GM19099 (cell line): ENCODE measurements around the gene RGCC.

Source experiments
- POLR2A ChIP-seq: IDR thresholded peaks from 3 replicates; pipeline ENCODE4 v1.6.1; 2011; ENCODE audit warnings: low read depth; ENCODE audit not compliant: insufficient read length; ENCODE audit errors: extremely low read depth

Gene RGCC, protein sequence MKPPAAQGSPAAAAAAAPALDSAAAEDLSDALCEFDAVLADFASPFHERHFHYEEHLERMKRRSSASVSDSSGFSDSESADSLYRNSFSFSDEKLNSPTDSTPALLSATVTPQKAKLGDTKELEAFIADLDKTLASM

DNA sequence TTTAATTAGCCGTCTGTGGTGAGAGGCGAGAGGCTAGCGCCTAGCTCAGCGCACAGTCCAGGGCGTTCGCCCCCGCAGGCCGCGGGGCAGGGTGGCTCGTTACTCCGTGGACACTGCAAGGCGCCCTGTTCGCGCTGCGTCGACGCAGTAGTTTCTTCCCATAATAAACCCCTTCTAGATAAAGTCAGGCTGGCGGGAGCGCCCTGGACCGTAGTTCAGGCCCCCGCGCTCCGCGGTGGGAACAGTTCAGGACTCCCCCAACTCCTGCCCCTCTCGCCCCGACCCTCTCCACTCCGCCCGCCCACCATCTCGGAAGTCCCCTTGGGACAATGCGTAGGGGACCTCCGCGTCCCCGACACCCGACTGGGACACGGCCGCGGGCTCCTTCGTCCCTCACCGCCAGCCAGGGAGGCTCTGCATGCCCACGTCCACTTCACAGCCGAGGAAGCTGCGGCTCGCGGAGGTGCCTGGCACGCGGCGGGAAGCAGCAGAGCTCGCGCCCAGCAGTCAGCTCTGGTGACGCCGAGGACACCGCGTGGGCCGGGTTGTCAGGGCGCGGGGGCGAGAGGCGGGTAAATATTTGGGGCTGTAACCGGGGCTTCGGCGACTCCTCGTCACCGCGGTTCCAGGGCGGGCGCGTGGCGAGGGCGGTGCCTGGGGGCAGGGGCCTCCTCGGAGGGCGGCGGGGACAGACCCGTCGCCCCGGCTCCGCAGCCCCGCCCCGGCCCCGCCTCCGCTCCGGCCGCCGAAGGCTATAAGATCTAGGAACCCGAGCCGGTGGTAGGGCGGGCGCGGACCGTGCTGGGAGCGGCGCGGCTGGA, at the start of gene RGCC:
TSS of gene RGCC (plus strand) at position 783 of the 821 bp plus-strand sequence. CDS start 158 bp downstream, outside the sequence.
- TF ChIP-seq POLR2A: peak; percentile 48

DNA sequence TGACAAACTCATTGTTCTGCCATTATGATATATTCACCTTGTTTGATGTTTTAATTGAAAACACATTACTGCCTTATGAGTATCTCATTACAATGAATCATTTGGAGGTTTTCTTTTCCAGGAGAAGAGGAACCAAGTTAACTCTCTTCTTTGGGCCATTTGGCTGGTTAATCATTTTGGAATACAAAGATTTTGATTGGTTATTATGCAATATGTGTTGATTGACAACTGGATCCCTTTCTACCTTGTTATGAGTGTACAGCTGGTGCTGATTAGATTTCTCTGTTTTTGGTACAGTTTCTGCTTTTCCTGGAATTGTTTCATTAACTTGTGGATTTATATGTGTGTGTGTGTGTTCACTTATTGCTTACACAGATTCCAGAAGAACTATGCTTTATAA, 49.2 kb upstream of the RGCC start:
- no peak for TF ChIP-seq POLR2A

DNA sequence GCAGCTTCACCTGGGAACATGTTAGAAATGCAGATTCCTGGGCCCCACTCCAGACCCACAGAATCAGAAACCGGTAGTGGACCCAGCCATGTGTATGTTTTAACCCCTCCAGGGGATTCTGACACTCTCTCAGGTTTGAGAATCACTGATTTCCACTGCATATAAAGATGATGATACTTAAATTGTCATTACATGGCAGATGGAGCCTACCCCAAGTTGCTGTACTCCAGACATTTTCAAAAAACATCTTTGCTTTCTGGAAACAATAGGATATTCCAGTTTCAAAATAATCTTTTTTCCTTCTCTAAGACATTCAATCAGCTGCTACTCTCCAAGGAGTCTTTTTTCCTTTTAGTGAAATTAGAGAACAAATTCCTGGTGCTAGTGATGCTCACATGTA, 48.6 kb upstream of the RGCC start:
- TF ChIP-seq POLR2A: no peak

DNA sequence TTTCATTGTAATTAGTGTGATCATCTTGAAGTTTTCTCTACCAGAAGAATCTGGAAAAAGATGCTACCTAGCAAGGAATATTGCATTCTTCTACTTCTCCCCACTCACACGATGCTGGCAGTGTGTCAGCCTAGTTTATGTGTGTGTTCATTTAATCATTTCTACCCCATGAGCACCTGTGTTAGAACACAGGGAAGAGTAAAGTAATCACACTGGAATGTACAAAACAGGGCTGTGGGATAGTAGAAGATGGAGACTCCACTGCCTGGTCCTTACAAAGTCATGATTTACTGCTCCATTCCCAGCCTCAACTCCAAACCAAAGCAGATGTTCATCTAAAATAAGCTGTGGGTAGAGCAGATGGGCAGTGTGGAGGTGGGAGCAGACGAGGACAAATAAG, 47.7 kb upstream of the RGCC start:
- TF ChIP-seq POLR2A: no peak

DNA sequence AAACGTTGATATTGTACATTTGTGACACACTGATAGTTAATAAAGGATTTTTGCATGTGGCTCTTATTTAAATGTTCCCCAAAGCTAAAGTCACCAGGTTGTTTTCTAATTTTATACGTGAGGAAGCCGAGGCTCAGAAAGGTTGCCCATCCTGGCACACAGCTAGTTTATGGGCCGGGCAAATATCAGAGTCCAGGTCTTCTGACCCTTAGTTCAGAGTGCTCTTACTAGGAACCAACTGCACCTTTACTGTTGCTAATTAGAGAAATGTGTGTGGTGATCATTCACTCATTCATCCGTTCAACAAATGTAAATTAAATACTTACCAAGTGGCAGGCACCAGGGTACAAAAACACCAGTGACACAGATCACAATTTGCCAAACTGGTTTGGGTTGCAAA, 46.3 kb upstream of the RGCC start:
- no peak for TF ChIP-seq POLR2A

DNA sequence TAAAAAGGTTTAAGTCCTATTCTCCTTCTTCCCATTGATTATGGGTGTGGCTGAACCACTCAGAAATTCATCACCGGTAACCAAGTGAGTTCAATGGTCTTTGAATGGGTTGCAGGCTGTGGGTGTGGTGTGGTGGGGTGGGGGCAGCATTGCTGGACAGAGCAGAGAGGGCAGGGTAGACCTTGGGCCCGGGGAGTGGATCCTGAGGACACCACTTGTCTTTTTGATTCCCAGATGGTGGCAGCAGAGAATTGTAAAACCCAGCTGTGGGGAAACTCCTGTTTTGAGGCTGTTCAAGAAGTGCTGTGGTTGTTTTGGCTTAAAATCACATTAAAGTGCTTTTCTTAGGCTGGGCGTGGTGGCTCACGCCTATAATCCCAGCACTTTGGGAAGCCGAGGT, 45.8 kb upstream of the RGCC start:
- TF ChIP-seq POLR2A: no peak

DNA sequence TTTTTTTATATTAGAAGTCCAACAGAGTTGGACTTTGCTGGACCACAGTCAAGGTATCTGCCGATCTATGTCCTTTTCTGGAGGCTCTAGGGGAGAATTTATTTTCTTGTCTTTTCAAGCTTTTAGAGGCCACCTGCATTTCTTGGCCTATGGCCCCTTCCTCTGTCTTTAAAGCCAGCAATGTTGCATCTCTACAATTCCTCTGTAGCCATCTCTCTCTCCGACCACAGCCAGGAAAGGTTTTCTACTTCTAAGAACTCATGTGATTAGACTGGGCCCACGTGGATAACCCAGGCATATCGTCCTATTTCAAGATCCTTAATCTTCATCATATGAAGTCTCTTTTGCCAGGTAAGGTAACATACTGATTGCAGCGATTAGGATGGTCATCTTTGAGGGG, 43.5 kb upstream of the RGCC start:
- no peak for TF ChIP-seq POLR2A

DNA sequence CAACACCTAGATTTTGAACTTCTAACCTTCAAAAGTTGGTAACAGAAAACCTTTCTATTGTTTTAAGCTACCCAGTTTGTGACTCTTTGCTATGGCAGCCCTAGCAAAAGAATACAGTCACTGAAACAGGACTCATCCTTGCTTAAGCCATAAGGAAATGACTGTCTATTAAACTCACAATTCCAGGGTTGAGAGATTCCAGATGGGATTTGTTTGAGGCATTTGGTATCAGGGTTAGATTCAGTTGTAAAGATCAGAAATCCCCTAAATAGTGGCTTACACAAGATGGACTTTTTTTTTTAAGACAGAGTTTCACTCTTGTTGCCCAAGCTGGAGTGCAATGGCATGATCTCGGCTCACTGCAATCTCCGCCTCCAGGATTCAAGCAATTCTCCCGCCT, 41.1 kb upstream of the RGCC start:
- TF ChIP-seq POLR2A: no peak

DNA sequence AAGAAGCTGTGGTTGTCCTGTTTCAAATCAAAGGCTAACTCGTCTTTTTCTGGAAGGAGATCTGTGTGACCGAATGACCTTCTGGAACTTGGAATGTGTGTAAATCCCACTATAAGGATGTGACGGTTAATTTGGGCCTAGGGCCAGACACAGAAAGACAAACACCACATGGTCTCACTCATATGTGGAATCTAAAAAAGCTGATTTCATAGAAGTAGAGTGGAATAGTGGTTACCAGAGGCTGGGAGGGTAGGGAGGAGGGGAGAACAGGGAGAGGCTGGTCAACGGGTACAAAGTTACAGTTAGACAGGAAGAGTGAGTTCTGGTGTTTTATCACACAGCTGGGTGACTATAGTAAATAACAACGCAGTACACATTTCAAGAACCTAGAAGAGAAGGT, 39.3 kb upstream of the RGCC start:
- no peak for TF ChIP-seq POLR2A

DNA sequence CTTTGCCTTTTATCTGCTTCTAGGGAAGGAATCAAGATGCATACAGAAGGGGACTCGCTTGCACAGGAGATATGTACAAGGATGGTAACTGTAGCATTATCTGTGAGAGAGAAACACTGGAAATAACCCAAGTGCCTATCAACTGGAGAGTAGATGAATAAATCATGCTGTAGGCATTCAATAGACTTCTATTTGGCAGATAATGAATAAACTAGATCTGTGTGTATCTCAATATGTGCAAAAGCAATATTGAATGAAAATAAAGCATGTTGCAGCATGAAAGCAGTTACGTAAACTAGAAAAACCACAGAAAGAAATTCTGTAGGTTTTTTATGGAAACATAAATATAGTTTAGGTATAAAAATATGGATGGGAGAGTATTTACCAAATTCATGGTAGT, 38.6 kb upstream of the RGCC start:
- TF ChIP-seq POLR2A: no peak

DNA sequence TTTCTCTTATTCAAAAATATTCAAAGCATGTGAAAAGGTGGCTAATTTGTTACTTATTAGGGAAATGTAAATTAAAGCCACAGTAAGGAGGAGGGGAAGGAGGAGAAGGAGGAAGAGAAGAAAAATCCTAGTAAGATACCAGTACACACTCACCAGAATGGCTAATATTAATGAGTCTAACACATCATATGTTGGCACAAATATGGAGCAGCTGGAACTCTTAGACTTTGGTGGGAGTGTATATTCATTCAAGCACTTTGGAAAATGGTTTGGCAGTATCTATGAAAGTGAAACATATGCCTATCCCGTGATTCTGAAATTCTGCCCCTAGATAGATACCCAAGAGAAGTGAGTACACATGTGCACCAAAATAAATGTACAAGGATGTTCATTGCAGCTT, 38.1 kb upstream of the RGCC start:
- TF ChIP-seq POLR2A: no peak

DNA sequence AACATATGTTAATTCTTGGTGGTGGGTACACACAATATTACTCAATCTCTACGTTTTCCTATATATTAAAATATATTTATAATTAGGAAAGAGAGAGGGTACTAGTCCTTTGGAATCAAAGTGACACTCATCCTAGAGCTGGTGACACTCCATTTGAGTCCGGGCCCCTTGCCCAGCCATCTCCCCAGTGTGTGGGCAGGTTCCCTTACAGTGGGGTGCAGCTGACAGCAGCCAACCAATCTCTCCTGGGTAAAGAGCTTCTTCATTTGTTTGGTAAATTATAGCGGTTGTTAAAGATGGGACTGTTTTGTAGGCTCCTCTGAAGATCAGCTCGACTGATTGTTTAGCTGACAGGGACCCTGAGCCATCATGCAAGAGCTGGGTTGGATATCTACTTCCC, 37.2 kb upstream of the RGCC start:
- TF ChIP-seq POLR2A: no peak

DNA sequence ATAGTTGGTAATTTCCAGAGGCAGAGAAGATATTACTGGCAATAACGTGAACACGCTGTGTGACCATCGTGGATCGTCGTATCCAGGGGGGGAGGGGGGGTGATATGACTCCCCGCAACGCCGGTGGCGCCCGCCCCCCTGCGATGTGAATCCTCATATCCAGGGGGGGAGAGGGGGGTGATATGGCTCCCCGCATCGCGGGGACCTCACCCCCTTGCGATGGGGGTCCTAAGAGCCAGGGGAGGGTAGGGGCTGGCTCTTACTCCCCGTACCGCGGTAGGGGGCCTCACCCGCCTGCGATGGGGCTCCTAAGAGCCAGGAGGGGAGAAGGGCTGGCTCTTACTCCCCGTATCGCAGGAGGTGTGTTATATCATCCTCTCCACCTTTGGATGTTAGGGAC, 31.3 kb upstream of the RGCC start:
- no peak for TF ChIP-seq POLR2A

DNA sequence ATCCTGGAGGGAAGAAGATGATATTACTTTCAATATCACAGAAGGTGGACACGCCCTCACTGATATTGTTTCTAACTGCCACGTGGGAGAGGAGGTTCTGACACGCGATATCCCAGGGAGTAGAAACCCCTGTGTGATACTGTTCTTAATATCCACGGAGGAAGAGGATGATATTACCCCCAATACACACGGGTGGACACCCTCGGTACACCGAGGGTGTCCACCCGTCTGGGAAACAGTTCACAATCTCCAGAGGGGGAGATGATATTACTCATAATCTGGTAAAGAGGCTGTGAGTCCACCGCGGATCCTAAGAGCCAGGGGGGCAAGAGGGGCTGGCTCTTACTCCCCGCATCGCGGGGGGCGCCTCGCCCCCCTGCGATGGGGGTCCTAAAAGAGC, 29.7 kb upstream of the RGCC start:
- no peak for TF ChIP-seq POLR2A

DNA sequence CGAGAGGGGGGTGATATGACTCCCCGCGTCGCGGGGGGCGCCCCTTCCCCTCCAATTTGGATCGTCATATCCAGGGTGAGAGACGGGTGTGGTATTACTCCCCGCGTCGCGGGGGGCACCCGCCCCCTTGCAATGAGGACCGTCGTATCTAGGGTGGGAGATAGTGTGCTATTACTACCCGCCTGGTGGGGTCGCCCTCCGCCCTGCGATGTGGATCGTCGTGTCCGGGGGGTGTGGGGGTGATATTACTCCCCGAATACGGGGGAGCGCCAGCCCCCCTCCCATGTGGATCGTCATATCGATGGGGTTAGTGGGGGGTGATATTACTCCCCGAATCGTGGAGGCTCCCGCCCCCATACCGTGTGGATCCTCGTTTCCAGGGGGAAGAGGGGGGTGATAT, 29.2 kb upstream of the RGCC start:
- no peak for TF ChIP-seq POLR2A

DNA sequence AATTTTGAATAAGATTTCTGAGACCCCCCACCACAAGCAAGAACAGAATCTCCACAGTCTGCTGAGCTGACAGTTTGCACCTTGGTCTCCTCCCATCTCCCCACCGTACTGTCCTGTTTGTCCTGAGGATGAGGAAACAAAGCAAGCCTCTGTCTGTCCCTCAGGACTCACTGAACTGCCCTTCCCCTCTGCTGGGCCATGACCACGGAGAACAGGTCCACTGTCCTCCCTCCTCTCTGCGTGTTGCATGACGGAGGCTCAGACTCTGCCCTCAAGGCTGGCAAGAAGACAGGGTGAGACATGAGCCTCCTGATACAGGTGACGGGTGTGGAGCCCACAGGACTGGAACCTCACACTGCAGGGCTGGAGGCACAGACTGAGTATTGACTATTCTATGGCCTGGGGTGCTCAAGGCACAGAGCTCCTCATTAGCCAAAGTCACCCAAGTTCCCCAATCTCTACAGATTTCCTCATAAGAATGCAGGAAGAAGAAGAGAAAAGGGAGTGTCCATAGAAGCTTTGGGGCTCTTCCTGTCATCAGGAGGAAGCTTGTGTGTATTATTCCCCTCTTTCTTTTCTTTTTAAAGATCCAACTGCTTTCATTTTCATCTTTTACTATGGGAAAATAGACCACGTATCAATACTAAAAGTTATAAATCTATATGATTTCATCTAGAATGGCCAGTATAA, 22.4 kb upstream of the RGCC start:
- no peak for TF ChIP-seq POLR2A
